Fibroblast of gingiva (primary cell): ENCODE measurements around the gene LITAF.
A peak's percentile ranks its signal among the peaks of the same experiment; 100 is the strongest.
"Not testable (repeated sequence)": the region's sequence is repeated elsewhere in the genome, so short reads cannot be mapped to it uniquely, and the experiment has no call there.

Experiments used
- DNase-seq: peaks from one replicate; pipeline ENCODE4 v3.0.0-alpha.2; 2011; ENCODE audit warnings: low read depth

The LITAF gene

GRCh38 chr16:11620243-11621003 lies 33.7 kb upstream of the LITAF start:
- DNase-seq, result no peak

GRCh38 chr16:11619327-11619851 lies 32.7 kb upstream of the LITAF start:
- DNase-seq, result peak; percentile 69

- DNase-seq, result no peak
Observed at GRCh38 chr16:11618107-11618717, 31.5 kb upstream of the LITAF start.

GRCh38 chr16:11615748-11616447 lies 29.2 kb upstream of the LITAF start:
- no peak for DNase-seq

GRCh38 chr16:11614587-11615175 lies 28.0 kb upstream of the LITAF start:
- no peak for DNase-seq

- DNase-seq, result no peak
Observed at GRCh38 chr16:11613381-11614303, 26.9 kb upstream of the LITAF start.

- DNase-seq, result no peak
Observed at GRCh38 chr16:11612665-11613025, 25.9 kb upstream of the LITAF start.

- no peak for DNase-seq
Observed at GRCh38 chr16:11611871-11612664, 25.3 kb upstream of the LITAF start.

GRCh38 chr16:11610580-11610979 lies 23.9 kb upstream of the LITAF start:
- no peak for DNase-seq

- DNase-seq, result no peak
Observed at GRCh38 chr16:11610121-11610505, 23.4 kb upstream of the LITAF start.

- DNase-seq, result peak; percentile 16
Observed at GRCh38 chr16:11609474-11610120, 22.9 kb upstream of the LITAF start.

- no peak for DNase-seq
Observed at GRCh38 chr16:11605891-11606290, 19.2 kb upstream of the LITAF start.

- no peak for DNase-seq
Observed at GRCh38 chr16:11605564-11605886, 18.8 kb upstream of the LITAF start.

- DNase-seq, result peak; percentile 27
Observed at GRCh38 chr16:11604783-11605563, 18.3 kb upstream of the LITAF start.

GRCh38 chr16:11604296-11604695 lies 17.6 kb upstream of the LITAF start:
- DNase-seq, result not testable (repeated sequence)

- no peak for DNase-seq
Observed at GRCh38 chr16:11603331-11603750, 16.6 kb upstream of the LITAF start.

GRCh38 chr16:11602321-11602720 lies 15.6 kb upstream of the LITAF start:
- DNase-seq, result no peak

- DNase-seq, result no peak
Observed at GRCh38 chr16:11601911-11602310, 15.2 kb upstream of the LITAF start.

- DNase-seq, result no peak
Observed at GRCh38 chr16:11601425-11601824, 14.7 kb upstream of the LITAF start.
